Hematopoietic multipotent progenitor cell treated with erythropoietin and hydrocortisone succinate and interleukin-3 and kit ligand, for 4 days (in vitro differentiated cells): ENCODE data around the gene GZMM.
"Not testable (repeated sequence)": the region's sequence is repeated elsewhere in the genome, so short reads cannot be mapped to it uniquely, and the experiment has no call there.

ENCODE experiments used
- DNase-seq: peaks from one replicate; pipeline ENCODE4 v3.0.0-alpha.2; 2015

The GZMM gene

DNA sequence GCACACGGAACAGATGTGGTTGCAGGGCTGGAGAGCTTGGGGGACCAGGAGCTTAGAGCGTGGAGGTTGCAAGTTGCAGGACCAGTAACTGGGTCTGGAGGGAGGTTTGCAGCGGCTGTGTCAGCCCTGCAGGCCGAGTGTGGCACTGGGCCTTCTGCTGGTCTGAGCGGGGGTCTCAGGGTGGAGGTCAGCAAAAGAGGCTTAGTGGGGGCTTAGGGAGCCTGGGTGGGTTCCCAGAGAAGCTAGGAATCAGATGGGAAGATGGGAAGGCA is 40.1 kb downstream of the GZMM start:
- DNase-seq: no peak

DNA sequence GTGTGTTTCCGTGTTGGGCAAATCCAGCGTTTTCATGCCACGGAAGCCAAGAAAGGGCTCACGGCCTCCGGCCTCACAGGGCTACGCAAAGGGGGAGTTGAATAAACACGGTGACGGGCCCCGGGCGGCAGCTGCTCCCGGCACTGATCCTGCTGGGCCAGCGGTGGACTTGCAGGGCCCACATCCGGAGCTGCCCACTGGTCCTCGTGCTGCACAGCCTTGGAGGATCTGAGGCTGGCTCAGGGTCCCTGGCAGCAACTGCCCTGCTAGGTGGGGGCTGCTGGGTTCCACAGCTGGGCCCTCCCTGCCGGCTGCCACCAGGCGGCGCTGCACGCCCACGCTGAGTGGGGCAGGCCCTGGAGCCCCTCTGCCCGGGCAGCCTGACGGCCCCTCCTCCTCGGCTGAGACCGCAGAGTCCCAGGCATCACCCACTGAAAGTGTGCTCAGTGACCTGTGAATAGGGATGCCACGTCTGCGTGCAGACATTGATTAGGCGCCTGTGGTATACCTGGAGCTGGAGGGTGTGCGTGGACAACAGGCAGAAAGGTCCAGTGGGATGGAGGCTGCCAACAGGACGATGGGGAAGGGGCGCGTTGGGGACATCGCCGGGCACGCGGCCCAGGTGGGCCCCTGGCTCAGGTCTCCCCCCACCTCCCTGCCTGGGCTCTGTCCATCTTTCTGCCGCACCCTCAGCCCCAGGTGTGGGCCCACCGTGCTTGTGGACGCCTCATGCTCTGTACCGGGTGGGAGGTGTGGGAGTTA is 40.6 kb downstream of the GZMM start:
- peak; percentile 76 for DNase-seq

DNA sequence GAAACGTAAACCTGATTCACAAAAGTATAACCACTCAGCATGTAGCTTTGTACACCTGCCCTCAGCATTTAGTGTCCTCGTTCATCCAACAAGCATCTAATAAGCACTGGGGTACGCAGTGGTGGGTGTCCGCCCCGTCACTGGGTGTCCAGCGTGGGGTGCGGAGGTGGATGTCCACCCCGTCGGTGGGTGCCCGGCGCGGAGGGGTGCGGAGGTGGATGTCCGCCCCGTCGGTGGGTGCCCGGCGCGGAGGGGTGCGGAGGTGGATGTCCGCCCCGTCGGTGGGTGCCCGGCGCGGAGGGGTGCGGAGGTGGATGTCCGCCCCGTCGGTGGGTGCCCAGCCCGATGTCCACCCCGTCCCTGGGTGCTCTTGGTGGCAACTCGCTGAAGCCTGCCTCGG is 41.3 kb downstream of the GZMM start:
- DNase-seq: not testable (repeated sequence)

GRCh38 chr19:585551-586110 is 41.8 kb downstream of the GZMM start:
- DNase-seq: no peak

DNA sequence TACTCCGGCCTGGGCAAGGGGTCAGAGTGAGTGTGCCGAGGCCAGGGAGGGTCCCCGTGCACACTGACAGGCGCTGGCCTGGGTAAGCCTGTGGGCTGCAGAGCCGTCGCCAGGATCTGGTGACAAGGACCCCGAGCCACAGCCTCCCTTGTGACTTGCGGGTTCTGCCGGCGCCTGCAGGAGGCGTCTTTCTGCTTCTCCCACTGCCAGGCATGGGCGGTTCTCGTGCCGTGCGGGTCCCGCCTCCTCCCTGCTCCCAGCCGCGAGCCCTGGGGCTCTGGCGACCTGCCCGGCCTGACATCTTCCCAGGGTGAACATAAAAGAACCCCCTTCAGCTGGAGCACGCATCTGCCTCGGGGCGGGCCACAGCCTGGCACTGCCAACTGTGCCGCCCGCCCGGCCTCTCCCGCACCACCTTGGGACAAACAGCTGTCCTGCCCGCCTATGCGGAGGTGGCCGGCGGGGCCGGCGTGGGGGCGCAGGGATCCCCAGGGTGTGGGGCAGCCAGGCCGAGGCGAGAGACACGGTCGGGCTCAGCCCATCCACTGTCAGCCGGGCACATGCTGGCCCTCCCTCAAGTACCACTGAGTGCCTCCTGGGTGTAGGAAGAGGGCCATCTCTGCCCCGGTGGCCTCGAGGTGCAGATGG is 44.4 kb downstream of the GZMM start:
- DNase-seq: peak; percentile 94

- DNase-seq: no peak
These were observed 45.2 kb downstream of the GZMM start for GRCh38 chr19:588741-589692.

DNA sequence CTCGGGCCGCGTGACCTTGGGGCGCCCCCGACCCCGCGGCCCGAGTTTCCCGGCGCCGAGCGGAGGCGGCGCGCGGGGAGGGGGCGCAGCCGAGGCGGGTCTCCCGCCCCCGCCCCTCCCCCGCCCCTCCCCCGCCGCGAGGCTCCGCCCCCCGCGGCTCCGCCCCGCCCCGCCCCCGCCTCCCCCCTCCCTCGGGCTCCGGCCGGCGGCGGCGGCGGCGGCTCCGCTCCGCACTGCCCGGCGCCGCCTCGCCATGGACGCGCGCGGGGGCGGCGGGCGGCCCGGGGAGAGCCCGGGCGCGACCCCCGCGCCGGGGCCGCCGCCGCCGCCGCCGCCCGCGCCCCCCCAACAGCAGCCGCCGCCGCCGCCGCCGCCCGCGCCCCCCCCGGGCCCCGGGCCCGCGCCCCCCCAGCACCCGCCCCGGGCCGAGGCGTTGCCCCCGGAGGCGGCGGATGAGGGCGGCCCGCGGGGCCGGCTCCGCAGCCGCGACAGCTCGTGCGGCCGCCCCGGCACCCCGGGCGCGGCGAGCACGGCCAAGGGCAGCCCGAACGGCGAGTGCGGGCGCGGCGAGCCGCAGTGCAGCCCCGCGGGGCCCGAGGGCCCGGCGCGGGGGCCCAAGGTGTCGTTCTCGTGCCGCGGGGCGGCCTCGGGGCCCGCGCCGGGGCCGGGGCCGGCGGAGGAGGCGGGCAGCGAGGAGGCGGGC is 46.0 kb downstream of the GZMM start, which contains the start of gene HCN2:
Gene HCN2, plus strand, starts transcription at position 189 of the 703 bp plus-strand sequence. Its CDS starts 65 bp downstream, at position 254.
- DNase-seq: no peak

- DNase-seq: peak; percentile 61
These were observed 46.5 kb downstream of the GZMM start for GRCh38 chr19:590396-590745.

GRCh38 chr19:590750-591098 is 46.9 kb downstream of the GZMM start:
- DNase-seq: no peak

GRCh38 chr19:591099-591958 is 47.5 kb downstream of the GZMM start:
- DNase-seq: peak; percentile 53

DNA sequence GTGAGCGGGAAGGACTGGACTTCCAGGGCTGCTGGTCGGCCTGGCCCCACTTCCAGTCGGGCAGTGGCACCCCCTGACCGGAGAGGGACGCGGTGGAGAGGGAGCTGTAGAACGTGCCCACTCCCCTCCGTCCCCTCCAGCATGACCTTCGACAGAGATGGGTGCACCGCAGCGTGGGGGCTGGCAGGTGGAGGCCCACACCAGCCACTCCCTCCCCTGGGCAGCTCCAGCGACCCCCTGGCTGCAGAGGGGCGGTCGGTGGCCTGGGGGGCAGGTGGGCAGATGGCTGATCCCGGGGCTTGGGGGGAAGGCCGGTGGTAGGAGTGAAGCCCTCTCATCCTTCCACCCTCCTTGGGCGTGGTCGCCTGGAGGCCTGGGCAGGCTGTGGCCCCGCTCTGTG is 48.2 kb downstream of the GZMM start:
- no peak for DNase-seq

- no peak for DNase-seq
These were observed 49.2 kb downstream of the GZMM start for GRCh38 chr19:593055-593454.

GRCh38 chr19:593505-593904 is 49.7 kb downstream of the GZMM start:
- no peak for DNase-seq

- no peak for DNase-seq
These were observed 50.5 kb downstream of the GZMM start for GRCh38 chr19:594265-594870.

GRCh38 chr19:595326-596262 is 51.7 kb downstream of the GZMM start:
- DNase-seq: no peak

- no peak for DNase-seq
These were observed 52.4 kb downstream of the GZMM start for GRCh38 chr19:596263-596655.

- DNase-seq: no peak
These were observed 53.8 kb downstream of the GZMM start for GRCh38 chr19:597406-598315.
